Forelimb muscle (tissue), 1 donor: Measurements from ENCODE around the gene EIF4G3. TPM values are rescaled to one million over a fixed set of nuclear protein-coding genes. Genes with fewer than 3 reads are reported as not detected.
A peak's percentile ranks its signal among the peaks of the same experiment; 100 is the strongest.
"Not testable (repeated sequence)": the region's sequence is repeated elsewhere in the genome, so short reads cannot be mapped to it uniquely, and the experiment has no call there.

Experiments used
- DNase-seq: peaks from one replicate; pipeline ENCODE4 v3.0.0-alpha.2; 2013; ENCODE audit warnings: low read depth
- polyA plus RNA-seq: library from polyadenylated mRNA; unstranded; fragments of 120-200 nt; gene quantifications from one replicate; pipeline ENCODE4 v1.2.1, GENCODE V29; 2013; ENCODE audit not compliant: insufficient read length

The EIF4G3 gene
- polyA plus RNA-seq, 1 donor, result 33.3 TPM

DNA sequence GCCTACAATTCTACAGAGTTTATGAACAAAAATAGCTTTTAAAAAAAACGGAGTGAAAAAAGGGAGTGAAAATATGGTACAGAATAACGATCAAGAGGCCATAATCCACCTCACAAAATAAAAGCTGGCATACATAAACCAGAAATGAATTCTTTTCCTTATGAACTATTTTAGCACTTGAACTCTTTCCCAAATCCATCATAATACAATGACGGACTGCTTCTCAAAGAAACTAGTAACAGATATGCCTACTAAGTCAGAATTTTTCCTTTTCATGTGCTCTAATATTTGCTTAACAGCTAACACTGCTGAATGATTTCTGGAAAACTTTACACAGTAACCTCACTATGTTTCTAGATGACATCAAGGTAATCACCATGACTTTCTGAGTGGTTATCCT, 144.0 kb downstream of the EIF4G3 start:
- no peak for DNase-seq

DNA sequence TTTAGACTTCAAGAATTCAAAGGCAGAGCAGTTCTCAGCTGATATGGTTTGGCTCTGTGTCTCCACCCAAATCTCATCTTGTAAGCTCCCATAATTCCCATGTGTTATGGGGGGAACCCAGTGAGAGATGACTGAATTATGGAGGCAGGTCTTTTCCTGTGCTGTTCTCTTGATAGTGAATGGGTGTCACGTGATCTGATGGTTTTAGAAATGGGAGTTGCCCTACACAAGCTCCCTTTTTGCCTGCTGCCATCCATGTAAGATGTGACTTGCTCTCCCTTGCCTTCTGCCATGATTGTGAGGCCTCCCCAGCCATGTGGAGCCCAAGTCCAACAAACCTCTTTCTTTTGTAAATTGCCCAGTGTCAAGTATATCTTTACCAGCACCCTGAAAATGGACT, 146.5 kb downstream of the EIF4G3 start:
- no peak for DNase-seq

DNA sequence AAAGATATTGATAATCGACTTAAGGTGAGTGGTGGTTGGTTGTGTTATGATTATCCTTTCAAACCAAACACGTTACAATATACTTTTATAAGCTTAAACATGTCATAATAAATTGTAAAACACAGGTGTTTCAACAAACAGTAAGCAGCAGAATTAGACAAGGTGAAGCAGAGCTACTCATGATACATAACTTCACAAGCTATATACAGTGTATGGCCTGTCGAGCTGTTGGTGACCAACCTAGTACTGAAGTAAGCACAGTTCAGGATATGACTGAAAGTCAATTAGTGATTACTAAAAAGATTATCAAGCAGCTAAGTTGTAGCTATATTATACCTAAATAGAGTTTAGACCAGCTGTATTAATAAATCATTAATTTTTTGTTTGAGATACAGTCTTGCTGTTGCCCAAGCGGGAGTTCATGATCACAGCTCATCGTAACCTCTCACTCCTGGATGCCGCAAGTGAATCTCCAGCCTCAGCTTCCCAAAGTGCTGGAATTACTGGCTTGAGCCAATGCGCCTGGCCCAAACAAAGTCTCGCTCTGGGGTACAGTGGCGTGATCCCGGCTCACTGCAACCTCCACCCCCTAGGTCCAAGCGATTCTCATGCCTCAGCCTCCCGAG, 148.1 kb downstream of the EIF4G3 start:
- DNase-seq, result no peak

DNA sequence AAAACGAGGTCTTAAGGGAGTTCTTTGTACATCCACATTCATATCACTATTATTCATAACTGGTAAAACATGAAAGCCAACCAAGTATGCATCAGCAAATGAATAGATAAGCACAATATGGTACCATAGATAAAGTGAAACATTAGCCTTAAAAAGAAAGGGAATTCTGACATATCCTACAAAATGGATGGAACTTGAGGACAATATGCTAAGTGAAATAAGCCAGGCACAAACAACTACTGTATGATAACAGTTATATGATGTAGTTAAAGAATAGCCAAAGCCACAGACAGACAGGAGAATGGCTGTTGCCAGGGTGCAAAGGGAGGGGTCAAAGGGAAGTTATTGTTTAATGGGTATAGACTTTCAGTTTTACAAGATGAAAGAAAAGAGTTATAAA, 148.9 kb downstream of the EIF4G3 start:
- DNase-seq, result no peak

DNA sequence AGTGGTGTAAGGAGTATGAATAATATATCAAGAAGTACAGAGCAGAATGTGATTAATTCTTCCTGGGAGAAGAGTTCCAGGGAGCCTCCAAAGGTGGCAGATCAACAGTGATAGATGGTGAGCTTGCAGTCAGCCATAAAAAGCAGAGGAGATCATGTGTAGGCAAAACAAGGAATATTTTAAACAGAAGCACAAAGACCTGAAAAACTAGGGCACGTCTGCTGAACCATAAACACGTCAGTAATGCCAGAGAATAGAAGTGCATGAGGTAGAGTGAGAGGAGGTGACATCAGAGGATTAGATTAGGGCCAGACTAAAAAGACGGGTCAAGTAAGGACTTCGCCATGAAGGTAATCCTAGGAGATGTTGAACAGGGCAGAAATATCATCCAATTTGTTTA, 151.8 kb downstream of the EIF4G3 start:
- no peak for DNase-seq

DNA sequence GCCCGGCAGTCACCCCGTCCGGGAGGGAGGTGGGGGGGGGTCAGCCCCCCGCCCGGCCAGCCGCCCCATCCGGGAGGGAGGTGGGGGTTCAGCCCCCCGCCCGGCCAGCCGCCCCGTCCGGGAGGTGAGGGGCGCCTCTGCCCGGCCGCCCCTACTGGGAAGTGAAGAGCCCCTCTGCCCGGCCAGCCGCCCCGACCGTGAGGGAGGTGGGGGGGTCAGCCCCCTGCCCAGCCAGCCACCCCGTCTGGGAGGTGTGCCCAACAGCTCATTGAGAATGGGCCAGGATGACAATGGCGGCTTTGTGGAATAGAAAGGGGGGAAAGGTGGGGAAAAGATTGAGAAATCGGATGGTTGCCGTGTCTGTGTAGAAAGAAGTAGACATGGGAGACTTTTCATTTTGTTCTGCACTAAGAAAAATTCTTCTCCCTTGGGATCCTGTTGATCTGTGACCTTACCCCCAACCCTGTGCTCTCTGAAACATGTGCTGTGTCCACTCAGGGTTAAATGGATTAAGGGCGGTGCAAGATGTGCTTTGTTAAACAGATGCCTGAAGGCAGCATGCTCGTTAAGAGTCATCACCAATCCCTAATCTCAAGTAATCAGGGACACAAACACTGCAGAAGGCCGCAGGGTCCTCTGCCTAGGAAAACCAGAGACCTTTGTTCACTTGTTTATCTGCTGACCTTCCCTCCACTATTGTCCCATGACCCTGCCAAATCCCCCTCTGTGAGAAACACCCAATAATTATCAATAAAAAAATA, 152.4 kb downstream of the EIF4G3 start:
- DNase-seq, result not testable (repeated sequence)

DNA sequence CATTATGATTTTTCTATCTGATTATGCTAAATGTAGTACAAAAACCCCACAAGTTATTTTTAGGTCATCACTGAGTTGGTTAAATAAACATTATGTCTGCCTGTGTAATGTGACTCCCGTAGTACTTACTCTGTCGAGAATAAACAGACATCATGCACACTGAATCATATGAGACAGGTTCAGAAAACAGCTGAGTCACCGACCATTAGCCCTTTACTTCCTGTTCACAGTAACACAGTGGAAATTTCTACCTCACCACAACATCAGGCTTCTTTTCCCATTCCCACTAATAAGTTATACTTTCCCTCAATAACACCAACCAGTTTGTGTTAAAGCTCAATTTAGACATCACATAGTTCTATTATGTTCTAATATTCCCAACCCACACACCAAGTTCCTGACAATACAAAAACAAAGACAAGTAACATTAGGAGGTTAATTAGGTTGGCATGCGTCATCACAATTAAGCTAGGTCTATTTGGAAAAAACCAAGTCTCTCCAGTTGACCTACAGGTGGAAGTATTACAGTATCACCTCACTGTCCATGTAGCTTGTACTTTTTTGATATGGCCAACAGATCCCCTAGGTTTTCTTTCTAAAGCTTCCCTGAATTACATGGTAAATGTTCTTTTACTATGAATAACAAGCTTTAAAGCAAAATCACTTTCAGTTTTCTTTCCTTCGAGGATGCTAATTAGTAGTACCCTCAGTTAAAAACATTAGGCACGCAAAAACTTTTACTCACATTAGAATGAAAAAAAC, 154.2 kb downstream of the EIF4G3 start:
- DNase-seq, result peak; percentile 63

DNA sequence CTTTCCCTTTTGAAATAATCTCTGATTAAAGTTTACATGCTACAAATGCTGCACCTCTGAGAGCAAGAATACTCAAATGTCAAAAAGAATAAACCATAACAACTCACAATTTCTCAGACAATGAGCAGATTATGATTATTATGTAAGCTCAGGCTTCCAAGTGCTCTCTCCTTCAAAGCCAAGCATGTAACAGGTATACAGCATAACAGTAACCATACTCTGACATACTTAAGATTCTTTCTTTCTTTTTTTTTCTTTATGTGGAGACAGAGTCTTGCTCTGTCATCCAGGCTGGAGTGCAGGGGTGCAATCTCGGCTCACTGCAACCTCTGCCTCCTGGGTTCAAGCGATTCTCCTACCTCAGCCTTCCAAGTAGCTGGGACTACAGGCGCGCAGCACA, 155.4 kb downstream of the EIF4G3 start:
- DNase-seq, result no peak

DNA sequence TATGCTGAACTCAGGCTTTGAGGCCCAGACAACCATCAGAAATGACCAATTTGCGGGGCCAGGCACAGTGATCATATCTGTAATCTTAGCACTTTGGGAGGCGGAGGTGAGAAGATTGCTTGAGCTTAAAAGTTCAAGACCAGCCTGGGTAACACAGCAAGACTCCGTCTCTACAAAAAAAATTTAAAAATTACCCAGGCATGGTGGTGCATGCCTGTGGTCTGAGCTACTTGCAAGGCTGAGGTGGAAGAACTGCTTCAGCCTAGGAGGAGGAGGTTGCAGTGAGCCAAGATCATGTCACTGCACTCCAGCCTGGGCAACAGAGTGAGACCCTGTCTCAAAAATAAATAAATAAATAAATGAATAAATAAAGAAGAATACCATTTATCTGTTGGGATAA, 156.5 kb downstream of the EIF4G3 start:
- DNase-seq, result no peak

DNA sequence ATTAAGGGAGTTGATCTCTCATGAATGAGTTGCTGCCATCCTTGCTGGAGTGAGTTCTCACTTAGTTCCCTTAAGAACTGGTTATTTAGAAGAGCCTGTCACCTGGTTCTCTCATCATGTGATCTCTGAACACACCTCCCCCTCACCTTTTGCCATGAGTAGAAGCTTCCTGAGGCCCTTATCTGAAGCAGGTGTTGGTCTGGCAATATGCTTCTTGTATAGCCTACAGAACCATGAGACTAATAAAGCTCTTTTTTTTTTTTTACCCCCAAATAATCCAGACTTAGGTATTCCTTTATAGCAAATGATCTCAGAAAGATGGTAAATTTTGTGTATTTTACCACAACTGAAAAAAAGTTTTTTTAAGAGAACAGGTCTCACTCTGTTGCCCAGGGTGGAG, 158.0 kb downstream of the EIF4G3 start:
- DNase-seq, result no peak

DNA sequence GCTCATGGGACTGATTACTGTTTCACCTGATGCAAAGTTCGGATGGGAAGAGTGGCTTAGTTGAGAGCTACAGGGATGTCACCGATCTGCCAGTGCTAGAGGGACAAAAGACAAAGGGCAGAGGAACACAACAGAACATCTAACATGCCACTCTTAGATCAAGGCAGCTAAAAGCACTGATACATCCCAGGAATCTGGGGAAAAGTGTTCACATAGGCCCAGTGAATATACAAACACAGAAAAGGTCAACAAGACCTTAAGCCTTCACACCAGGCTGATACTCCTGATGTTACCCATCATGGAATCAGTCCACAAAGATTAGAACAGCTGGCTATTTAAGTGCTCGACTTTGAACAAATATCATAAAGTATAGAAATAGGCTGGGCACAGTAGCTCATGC, 163.2 kb downstream of the EIF4G3 start:
- no peak for DNase-seq

DNA sequence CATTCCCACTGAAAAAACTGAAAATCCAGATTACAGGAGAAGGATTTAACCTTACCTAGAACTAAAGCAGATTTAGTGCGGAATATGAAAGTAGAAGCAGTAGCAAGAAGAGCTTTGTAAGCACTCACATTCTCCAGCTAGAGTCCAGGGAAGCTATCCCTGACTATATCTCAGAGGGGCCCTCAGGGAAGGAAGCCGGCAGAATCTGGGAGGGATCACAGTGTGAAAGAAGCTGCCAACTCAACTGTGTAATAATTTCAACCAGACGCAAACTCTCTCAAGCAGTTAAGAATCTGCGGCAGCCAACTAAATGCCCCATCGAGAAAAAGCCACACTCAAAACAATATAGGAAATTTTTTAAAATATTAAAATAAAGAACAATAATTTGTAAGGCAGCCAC, 163.8 kb downstream of the EIF4G3 start:
- peak; percentile 31 for DNase-seq

DNA sequence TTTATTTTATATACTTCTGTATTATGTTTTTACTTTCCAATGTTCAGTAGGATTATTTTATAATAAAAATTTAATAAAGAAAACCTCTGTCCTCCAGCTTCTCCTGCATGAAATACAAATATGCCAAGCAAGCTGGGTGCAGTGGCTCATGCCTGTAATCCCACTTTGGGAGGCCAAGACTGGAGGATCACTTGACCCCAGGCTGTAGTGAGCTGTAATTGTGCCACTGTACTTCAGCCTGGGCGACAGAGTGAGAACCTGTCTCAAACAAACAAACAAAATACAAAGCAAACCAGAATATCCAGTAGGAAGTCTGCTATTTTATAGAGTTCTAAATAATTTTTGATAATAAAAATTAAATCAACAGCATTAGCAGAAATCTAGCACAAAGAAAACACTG, 168.8 kb downstream of the EIF4G3 start:
- DNase-seq, result no peak

DNA sequence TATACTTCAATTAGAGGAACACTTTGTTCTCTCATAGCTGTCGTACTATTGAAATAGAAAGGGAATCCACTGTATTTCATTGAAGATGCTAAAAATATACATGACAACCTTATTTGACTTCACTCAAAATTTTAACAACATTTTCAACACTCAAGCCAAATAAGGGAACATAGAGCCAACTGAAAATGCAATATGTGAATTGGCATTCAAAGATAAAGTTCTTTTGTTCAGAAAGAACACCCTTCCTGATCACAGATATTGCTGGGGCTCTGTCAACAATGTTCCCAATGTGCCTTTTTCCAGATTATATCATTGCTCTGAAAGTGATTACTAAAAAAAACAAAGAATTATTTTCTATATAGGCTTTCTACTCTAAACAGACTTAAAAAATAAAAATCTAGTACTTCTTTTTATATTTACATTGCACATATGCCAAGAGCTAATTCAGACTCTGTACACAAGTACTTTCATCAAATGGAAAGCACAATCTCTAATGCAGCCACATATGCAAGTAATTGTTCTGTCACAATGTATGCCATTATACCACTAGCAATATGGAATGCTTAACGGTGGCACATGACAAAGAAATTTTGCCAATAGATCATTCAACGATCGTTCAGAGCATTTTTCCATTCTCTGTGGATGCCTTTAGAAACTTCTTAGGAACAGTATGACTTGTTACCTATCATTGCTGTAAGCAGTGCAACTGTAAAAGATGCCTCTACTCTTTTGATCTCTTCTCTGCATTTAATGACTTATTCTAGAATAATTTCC, 171.0 kb downstream of the EIF4G3 start:
- DNase-seq, result no peak

DNA sequence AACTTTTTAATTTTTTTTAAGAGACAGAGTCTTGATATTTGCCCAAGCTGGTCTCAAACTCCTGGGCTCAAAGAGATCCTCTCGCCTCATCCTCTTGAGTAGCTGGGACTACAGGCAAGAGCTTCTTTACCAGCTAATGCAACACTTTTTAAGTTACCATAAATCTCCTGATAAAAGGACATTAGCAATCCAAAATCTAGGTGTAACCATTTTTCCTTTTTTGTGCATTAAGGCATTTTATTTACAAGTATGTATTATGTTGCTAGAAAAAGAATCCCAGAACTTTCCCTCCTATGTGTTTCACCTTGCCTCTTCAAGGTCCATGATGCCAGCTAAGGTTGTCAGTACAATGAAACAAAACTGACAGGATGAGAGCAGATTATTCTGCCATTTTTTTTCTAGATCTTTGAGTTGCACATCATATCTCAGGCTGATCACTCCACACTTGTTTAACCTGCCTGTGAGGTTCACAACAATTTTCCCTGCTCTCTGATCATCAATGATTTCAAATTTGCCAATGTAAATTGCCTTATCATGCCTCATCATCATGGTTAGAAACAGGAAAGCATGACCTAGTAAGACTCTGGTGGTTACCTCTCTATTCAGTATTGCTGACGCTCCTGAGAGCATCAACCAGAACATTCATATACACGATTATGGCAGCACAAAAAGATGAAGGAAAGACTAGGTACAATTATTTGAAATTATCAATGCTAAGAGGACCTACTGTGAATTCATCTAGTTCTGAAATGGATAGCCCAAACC, 173.2 kb downstream of the EIF4G3 start:
- no peak for DNase-seq

DNA sequence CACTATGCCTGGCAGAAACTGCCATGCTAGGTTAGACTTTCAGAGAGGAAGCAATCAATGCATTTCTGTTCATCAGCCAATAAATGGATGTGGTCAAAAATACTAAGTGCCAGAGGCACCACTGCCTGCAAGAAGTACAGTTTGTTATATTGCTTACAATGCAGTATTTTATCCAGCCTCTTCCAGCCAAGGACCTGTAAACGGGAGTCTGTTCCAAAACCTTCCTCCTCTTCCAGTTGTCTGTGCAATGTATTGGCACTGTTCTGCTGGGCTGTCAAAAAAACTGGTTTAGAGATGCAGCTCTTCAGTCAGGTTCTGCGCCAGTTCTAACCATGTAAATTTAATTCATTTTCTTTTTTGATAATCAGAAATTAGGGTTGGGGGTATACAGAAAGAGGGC, 175.7 kb downstream of the EIF4G3 start:
- no peak for DNase-seq

DNA sequence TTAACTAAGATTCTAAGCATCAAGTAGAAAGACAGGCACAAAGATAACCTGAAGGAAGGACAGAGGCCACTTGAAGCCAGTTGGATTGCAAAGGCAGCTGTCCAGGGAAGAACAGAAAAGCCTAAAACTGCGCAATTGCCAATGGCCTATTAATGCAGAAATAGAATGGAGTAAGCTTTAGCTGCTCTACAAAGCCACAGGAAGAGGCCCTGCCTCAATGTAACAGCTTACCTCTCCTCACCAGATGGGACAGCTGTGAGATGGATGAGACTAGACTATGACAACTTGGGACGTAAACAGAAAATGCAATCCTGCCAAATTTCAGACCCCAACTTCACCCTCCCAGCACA, 176.5 kb downstream of the EIF4G3 start:
- no peak for DNase-seq

DNA sequence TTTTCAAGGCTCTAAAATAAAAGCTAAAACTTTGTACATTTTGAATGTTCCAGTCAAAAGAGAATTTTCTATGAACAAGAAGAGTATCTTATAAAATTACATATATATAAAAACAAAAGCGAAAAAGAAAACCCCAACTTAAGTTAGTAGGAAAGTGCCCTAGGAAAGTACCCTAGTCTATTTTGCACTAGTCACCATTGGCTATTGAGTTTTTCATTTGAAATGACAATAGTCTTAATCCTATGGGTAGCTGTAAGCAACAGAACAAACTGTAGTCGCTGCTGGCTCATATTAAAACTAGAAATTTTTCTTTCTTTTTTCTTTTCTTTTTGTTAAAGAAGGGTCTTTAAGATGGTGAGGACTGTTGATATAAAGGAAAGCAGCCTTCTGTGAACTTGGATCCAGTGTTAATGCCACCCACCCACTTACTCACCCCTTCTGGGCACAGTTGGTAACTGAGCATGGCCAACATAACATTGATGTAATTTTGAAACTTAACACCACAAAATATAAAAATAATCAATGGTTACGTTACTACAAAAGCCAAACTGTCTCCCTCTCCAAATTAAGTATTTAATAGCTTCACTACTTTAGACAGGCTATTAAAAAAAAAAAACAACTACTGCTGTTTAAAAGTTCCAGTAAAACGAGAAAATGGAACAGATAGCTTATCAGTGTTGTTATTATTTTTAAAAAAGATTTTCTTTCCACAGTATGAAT, 177.0 kb downstream of the EIF4G3 start:
- no peak for DNase-seq

DNA sequence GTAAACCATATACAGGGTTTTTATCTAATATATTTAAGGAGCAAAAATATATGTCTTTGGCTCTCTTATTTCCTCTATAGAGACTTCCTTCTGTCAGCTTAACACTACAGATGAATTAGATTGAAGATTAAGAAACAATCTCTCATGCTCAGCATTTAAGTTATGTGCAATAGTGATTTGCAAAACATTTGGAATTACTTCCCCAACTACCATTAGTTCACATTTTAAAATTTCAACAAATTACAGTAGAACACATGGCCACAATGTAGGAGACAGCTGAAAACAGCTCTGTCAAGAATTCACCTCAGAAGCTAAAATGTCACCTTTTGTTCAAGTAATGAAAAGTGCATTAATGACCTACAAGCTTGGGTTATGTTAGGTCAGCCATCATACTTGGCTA, 177.9 kb downstream of the EIF4G3 start:
- no peak for DNase-seq

DNA sequence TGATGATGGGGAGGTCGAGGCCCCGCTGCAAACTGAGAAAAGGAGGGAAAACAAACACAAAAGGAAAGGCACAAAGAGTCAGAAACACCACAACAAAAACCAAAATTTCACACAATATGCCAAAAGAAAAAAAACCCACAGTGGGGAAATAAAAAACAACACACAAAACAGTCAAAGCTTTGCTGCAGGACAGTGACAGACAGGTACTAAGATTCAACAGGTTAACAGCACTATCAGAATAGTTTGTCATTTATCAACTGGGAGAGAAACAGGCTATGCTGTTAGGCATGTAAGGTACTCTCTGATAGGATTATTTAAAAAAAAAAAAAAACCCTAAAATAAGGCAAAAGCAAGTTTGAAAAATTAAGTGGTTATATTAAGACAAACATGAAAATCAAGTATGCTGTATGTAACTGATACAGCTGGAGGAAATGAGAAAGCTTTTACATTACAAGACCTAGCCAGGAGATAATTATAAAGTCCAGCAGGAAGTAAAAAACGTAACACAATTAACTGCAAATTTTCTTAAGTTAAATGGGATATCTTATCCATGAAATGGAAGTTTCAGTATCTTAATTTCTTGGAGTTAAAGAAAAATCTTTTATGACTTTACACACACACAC, 179.0 kb downstream of the EIF4G3 start:
- no peak for DNase-seq
